ENCODE results near the gene TANC1.

TANC1 gene

GRCh38 chr2:159175927-159176326 lies 207.5 kb downstream of the TANC1 start:
- no peak for DNase-seq

GRCh38 chr2:159176555-159176954 lies 208.1 kb downstream of the TANC1 start:
- DNase-seq, result no peak

GRCh38 chr2:159177357-159177756 lies 208.9 kb downstream of the TANC1 start:
- DNase-seq, result no peak

GRCh38 chr2:159177957-159178356 lies 209.5 kb downstream of the TANC1 start:
- no peak for DNase-seq

GRCh38 chr2:159179096-159179495 lies 210.7 kb downstream of the TANC1 start:
- no peak for DNase-seq

GRCh38 chr2:159179696-159180095 lies 211.3 kb downstream of the TANC1 start:
- DNase-seq, result no peak

GRCh38 chr2:159183346-159183745 lies 214.9 kb downstream of the TANC1 start:
- DNase-seq, result no peak

GRCh38 chr2:159185401-159186130 lies 217.1 kb downstream of the TANC1 start:
- DNase-seq, result no peak

- no peak for DNase-seq
These were observed 218.0 kb downstream of the TANC1 start for GRCh38 chr2:159186462-159186861.

- no peak for DNase-seq
These were observed 218.7 kb downstream of the TANC1 start for GRCh38 chr2:159187106-159187505.

GRCh38 chr2:159188449-159188848 lies 220.0 kb downstream of the TANC1 start:
- DNase-seq, result no peak

GRCh38 chr2:159192371-159192918 lies 224.0 kb downstream of the TANC1 start:
- DNase-seq, result no peak

GRCh38 chr2:159193791-159194190 lies 225.4 kb downstream of the TANC1 start:
- no peak for DNase-seq

- no peak for DNase-seq
These were observed 225.8 kb downstream of the TANC1 start for GRCh38 chr2:159194241-159194640.

- no peak for DNase-seq
These were observed 227.3 kb downstream of the TANC1 start for GRCh38 chr2:159195697-159196096.

GRCh38 chr2:159196393-159196925 lies 228.0 kb downstream of the TANC1 start:
- DNase-seq, result no peak

- no peak for DNase-seq
These were observed 230.8 kb downstream of the TANC1 start for GRCh38 chr2:159199236-159199635.

GRCh38 chr2:159199761-159200465 lies 231.5 kb downstream of the TANC1 start:
- DNase-seq, result no peak

GRCh38 chr2:159200498-159200897 lies 232.1 kb downstream of the TANC1 start:
- no peak for DNase-seq

GRCh38 chr2:159201360-159202063 lies 233.1 kb downstream of the TANC1 start:
- no peak for DNase-seq

- no peak for DNase-seq
These were observed 234.2 kb downstream of the TANC1 start for GRCh38 chr2:159202568-159203071.

GRCh38 chr2:159204381-159205144 lies 236.1 kb downstream of the TANC1 start:
- DNase-seq, result no peak
